IMR-90 (cell line): ENCODE data around the gene TTC38. TPM values are rescaled to one million over a fixed set of nuclear protein-coding genes. Genes with fewer than 3 reads are reported as not detected.

Experiments
- ATAC-seq: fragments of 200-7000 bp; cut with Tn5 transposase; 2 replicates; pipeline ENCODE4 v1.9.1; 2020; ENCODE audit warnings: low read depth, mild to moderate bottlenecking, moderate library complexity
- BruUV-seq: library from RNA; stranded (reverse); fragments of 400-500 nt; replicated peaks from 2 replicates; lab custom pipeline; 2021; lab: Mats Ljungman, UMichigan
- CTCF ChIA-PET: fragments of 300-600 bp; formaldehyde crosslinking; extraction: SDS; loops from one replicate; lab custom pipeline; 2021; ENCODE audit warnings: antibody characterized with exemption; lab: Yijun Ruan, JAX
- POLR2A ChIA-PET: fragments of 300-600 bp; sonication (Branson Sonifier 250); formaldehyde crosslinking; loops from one replicate; lab custom pipeline; 2022; ENCODE audit warnings: antibody characterized with exemption; ENCODE audit not compliant: unreplicated experiment; lab: Charles Lee
- DNase-seq: peaks from one replicate; pipeline ENCODE4 v3.0.0; 2013
- H2AFZ ChIP-seq: replicated peaks from 2 replicates; pipeline ENCODE3; 2013; ENCODE audit warnings: low read length, mild to moderate bottlenecking; ENCODE audit not compliant: poor library complexity
- H2AK5ac ChIP-seq: 2 replicates; pipeline ENCODE4 v1.6.1; 2013; ENCODE audit warnings: low read depth, low read length, inconsistent platforms
- H2AK9ac ChIP-seq: replicated peaks from 2 replicates; pipeline ENCODE3; 2013; ENCODE audit warnings: mild to moderate bottlenecking, low read depth, low read length, moderate library complexity; ENCODE audit not compliant: poor library complexity
- H2BK120ac ChIP-seq: 2 replicates; pipeline ENCODE4 v1.6.1; 2013; ENCODE audit warnings: low read depth, low read length, inconsistent platforms
- H2BK15ac ChIP-seq: 3 replicates; pipeline ENCODE4 v1.6.1; 2013; ENCODE audit warnings: low read depth, low read length, inconsistent platforms
- H2BK20ac ChIP-seq: 2 replicates; pipeline ENCODE4 v1.6.1; 2013; ENCODE audit warnings: low read depth, mild to moderate bottlenecking, inconsistent platforms, low read length, moderate library complexity
- H2BK5ac ChIP-seq: 2 replicates; pipeline ENCODE4 v1.6.1; 2013; ENCODE audit warnings: mild to moderate bottlenecking, low read depth, low read length, inconsistent platforms; ENCODE audit not compliant: poor library complexity, severe bottlenecking
- H3K14ac ChIP-seq: replicated peaks from 2 replicates; pipeline ENCODE4 v1.6.1; 2013; ENCODE audit warnings: low read depth, low read length, inconsistent platforms
- H3K18ac ChIP-seq: 2 replicates; pipeline ENCODE4 v1.6.1; 2013; ENCODE audit warnings: low read depth, low read length, control low read depth
- H3K23ac ChIP-seq: 2 replicates; pipeline ENCODE4 v1.6.1; 2013; ENCODE audit warnings: low read depth, low read length, inconsistent platforms
- H3K27ac ChIP-seq: 2 replicates; pipeline ENCODE4 v1.5.1; 2013; ENCODE audit warnings: mild to moderate bottlenecking, control low read depth, low read length; ENCODE audit not compliant: insufficient read depth
- H3K27me3 ChIP-seq: 2 replicates; pipeline ENCODE4 v1.6.1; 2013; ENCODE audit warnings: low read length; ENCODE audit not compliant: control insufficient read depth, insufficient read depth
- H3K36me3 ChIP-seq: 2 replicates; pipeline ENCODE4 v1.6.1; 2013; ENCODE audit warnings: low read length, mixed read lengths; ENCODE audit not compliant: control insufficient read depth, insufficient read depth
- H3K4ac ChIP-seq: 2 replicates; pipeline ENCODE4 v1.6.1; 2013; ENCODE audit warnings: low read depth, low read length, inconsistent platforms
- H3K4me1 ChIP-seq: 2 replicates; pipeline ENCODE4 v1.6.1; 2013; ENCODE audit warnings: low read length, mixed read lengths; ENCODE audit not compliant: control insufficient read depth, insufficient read depth
- H3K4me2 ChIP-seq: 2 replicates; pipeline ENCODE4 v1.6.1; 2013; ENCODE audit warnings: low read depth, mild to moderate bottlenecking, control low read depth, low read length, moderate library complexity
- H3K4me3 ChIP-seq: 2 replicates; pipeline ENCODE4 v1.5.1; 2013; ENCODE audit warnings: low read depth, mild to moderate bottlenecking, control low read depth, low read length, moderate library complexity; ENCODE audit not compliant: insufficient read depth
- H3K56ac ChIP-seq: 2 replicates; pipeline ENCODE4 v1.6.1; 2013; ENCODE audit warnings: low read length, inconsistent platforms; ENCODE audit not compliant: insufficient read depth; ENCODE audit errors: extremely low read depth
- H3K79me1 ChIP-seq, 2 experiments: 2 replicates each; pipeline ENCODE4 v1.6.1; 2013; ENCODE audit warnings: low read length in 2 of 2, inconsistent platforms in 1 of 2, low read depth in 1 of 2
- H3K9ac ChIP-seq: 2 replicates; pipeline ENCODE4 v1.6.1; 2013; ENCODE audit warnings: low read depth, low read length, control low read depth
- H3K9me1 ChIP-seq: 2 replicates; pipeline ENCODE4 v1.6.1; 2013; ENCODE audit warnings: low read length, inconsistent platforms; ENCODE audit not compliant: insufficient read depth
- H3K9me3 ChIP-seq: 2 replicates; pipeline ENCODE4 v1.6.1; 2013; ENCODE audit warnings: low read length; ENCODE audit not compliant: control insufficient read depth, insufficient read depth
- H4K20me1 ChIP-seq: 2 replicates; pipeline ENCODE4 v1.6.1; 2013; ENCODE audit warnings: low read length, inconsistent platforms; ENCODE audit not compliant: insufficient read depth
- H4K5ac ChIP-seq: 2 replicates; pipeline ENCODE4 v1.6.1; 2013; ENCODE audit warnings: mild to moderate bottlenecking, low read depth, low read length, control low read depth
- H4K8ac ChIP-seq, 2 experiments: 2 replicates each; pipeline ENCODE4 v1.6.1; 2013; ENCODE audit warnings: low read depth in 2 of 2, low read length in 2 of 2, control low read depth in 1 of 2, inconsistent platforms in 1 of 2
- H4K91ac ChIP-seq: 2 replicates; pipeline ENCODE4 v1.6.1; 2013; ENCODE audit warnings: low read depth, low read length, inconsistent platforms; ENCODE audit not compliant: insufficient read depth
- BHLHE40 ChIP-seq: fragments of 150-350 bp; IDR thresholded peaks from 2 replicates; pipeline ENCODE4 v1.6.1; 2016; ENCODE audit warnings: mild to moderate bottlenecking, low read depth, low read length
- FOS ChIP-seq: fragments of 150-350 bp; IDR thresholded peaks from 2 replicates; pipeline ENCODE4 v1.6.1; 2016; ENCODE audit warnings: low read depth, low read length
- RFX5 ChIP-seq: IDR thresholded peaks from 2 replicates; pipeline ENCODE4 v1.8.0; 2012; ENCODE audit warnings: low read depth, mild to moderate bottlenecking, low read length, moderate library complexity
- USF2 ChIP-seq: fragments of 150-350 bp; IDR thresholded peaks from 2 replicates; pipeline ENCODE4 v1.6.1; 2017; ENCODE audit warnings: mild to moderate bottlenecking, antibody characterized with exemption, low read length, low read depth
- WGBS, 2 experiments: methylation state at CpG; one replicate each; pipeline versions ENCODE4 v1.1.5 to v1.1.7; 2013; ENCODE audit warnings: missing lambda C conversion rate in 2 of 2; ENCODE audit not compliant: insufficient read length in 1 of 2; ENCODE audit errors: extremely low coverage in 2 of 2; 5-methylcytosine and 5-hydroxymethylcytosine counted together
- dilution Hi-C: fragments of 300-500 bp; cut with HindIII; formaldehyde crosslinking; loops from one replicate; pipeline ENCODE4 v1.14.3; 2018; ENCODE audit warnings: low sequenced_read_pairs; ENCODE audit not compliant: unreplicated experiment
- in situ Hi-C: fragments of 300-500 bp; cut with MboI; formaldehyde crosslinking; loops from 3 replicates; pipeline ENCODE4 v1.14.3; 2019; ENCODE audit warnings: low sequenced_read_pairs, inconsistent platforms, mixed read lengths
- intact Hi-C: fragments of 100-400 bp; cut with micrococcal nuclease; formaldehyde crosslinking; loops from 2 replicates; pipeline ENCODE4 v1.10.0; 2022
- polyA plus RNA-seq, 3 experiments: library from polyadenylated mRNA; depleted of rRNA; stranded (reverse); fragments of >200 nt; gene quantifications; 2 replicates each; pipeline ENCODE4 v1.2.3, GENCODE V29; 2012; ENCODE audit warnings: low replicate concordance in 1 of 3
- total RNA-seq: library from RNA; depleted of rRNA; stranded (reverse); fragments of >200 nt; gene quantifications from 2 replicates; pipeline ENCODE4 v1.2.3, GENCODE V29; 2012

TTC38 gene
- total and polyA plus RNA-seq, 2 of the 4 experiments (the other 2 are of a cell fraction): 43.6 to 52.3 TPM

- H3K36me3 ChIP-seq: peaks cover 21% of the 10 kb centered on the region
- H2AK5ac ChIP-seq: no peak overlapping the region
- peaks cover 3% of the 10 kb centered on the region; the same call in 1 of the 2 replicates for H4K20me1 ChIP-seq
- no peak overlapping the region for H2AFZ ChIP-seq
- in situ Hi-C loops: no loop called here
- H3K18ac ChIP-seq: no peak overlapping the region
- H2AK9ac ChIP-seq: no peak overlapping the region
- no peaks in the 10 kb centered on the region for H3K9me3 ChIP-seq
- 72% methylated on average over 2 of the region's 12 CpGs; no CpG with 5 or more reads in 1 of the 2 experiments for WGBS, 2 experiments
- H3K4me3 ChIP-seq: no peak overlapping the region
- no peaks in the 10 kb centered on the region for H3K79me1 ChIP-seq
- intact Hi-C loops: no loop called here
- no peak overlapping the region for H4K91ac ChIP-seq
- H3K14ac ChIP-seq: no peak overlapping the region; the same call in 1 of the 2 replicates
- H3K9me1 ChIP-seq: peaks cover 7% of the 10 kb centered on the region; the same call in 1 of the 2 replicates
- no TSS peak for BruUV-seq
- H3K4me2 ChIP-seq: no peak overlapping the region
- no peak overlapping the region for H3K4ac ChIP-seq
- no peak overlapping the region for H2BK120ac ChIP-seq
- POLR2A ChIA-PET: interaction anchor here (0.6 kb wide), 1 partner anchor 18 kb away, joined by 3 read pairs; no protein-coding TSS in a partner anchor
- dilution Hi-C loops: no loop called here
- no peak overlapping the region for H2BK20ac ChIP-seq
- no peak overlapping the region for H3K56ac ChIP-seq
- CTCF ChIA-PET: interaction anchor here (0.5 to 0.6 kb wide), 2 partner anchors 46 to 571 kb away, joined by 5 to 6 read pairs; no protein-coding TSS in a partner anchor
- TF ChIP-seq RFX5 (no peak), USF2 (no peak), FOS (no peak), BHLHE40 (no peak)
- no peak overlapping the region for H3K23ac ChIP-seq
- H3K4me1 ChIP-seq: peaks cover 5% of the 10 kb centered on the region
- no peak overlapping the region for H2BK15ac ChIP-seq
- no peak overlapping the region for H3K9ac ChIP-seq
- DNase-seq (peak; percentile 31), ATAC-seq (peak; percentile 84)
- H4K8ac ChIP-seq: peak overlapping the region in 1 of 2 experiments; percentile 24; a peak in 1 of 4 replicates
- H2BK5ac ChIP-seq: no peak overlapping the region
- H3K27me3 ChIP-seq: no peaks in the 10 kb centered on the region
- H3K27ac ChIP-seq: no peak overlapping the region
- H4K5ac ChIP-seq: no peak overlapping the region
Observed at GRCh38 chr22:46237453-46238124, 30.2 kb upstream of the TTC38 start.
